Measurements from ENCODE around the gene LENEP.
"Not testable (repeated sequence)": the region's sequence is repeated elsewhere in the genome, so short reads cannot be mapped to it uniquely, and the experiment has no call there.

Gene LENEP

GRCh38 chr1:154988058-154988954 lies 5.1 kb upstream of the LENEP start:
- Histone ChIP-seq H3K4me3 (ENCODE audit: insufficient read depth, low read depth, low read length, poor library complexity, severe bottlenecking) (no peak overlapping the region), H3K27ac (ENCODE audit: insufficient read depth, low read length, poor library complexity, severe bottlenecking) (no peak overlapping the region), H3K9me3 (ENCODE audit: control insufficient read depth, low read length) (no peaks in the 10 kb centered on the region), H3K27me3 (replicated peaks; ENCODE audit: control insufficient read depth, insufficient read depth, low read length, poor library complexity, severe bottlenecking) (no peaks in the 10 kb centered on the region), H3K4me1 (ENCODE audit: control insufficient read depth, insufficient read depth, low read length, poor library complexity, severe bottlenecking) (peaks cover 12% of the 10 kb centered on the region), H3K36me3 (ENCODE audit: control insufficient read depth, insufficient read depth, low read length) (peaks cover 36% of the 10 kb centered on the region)
- no peak for DNase-seq

DNA sequence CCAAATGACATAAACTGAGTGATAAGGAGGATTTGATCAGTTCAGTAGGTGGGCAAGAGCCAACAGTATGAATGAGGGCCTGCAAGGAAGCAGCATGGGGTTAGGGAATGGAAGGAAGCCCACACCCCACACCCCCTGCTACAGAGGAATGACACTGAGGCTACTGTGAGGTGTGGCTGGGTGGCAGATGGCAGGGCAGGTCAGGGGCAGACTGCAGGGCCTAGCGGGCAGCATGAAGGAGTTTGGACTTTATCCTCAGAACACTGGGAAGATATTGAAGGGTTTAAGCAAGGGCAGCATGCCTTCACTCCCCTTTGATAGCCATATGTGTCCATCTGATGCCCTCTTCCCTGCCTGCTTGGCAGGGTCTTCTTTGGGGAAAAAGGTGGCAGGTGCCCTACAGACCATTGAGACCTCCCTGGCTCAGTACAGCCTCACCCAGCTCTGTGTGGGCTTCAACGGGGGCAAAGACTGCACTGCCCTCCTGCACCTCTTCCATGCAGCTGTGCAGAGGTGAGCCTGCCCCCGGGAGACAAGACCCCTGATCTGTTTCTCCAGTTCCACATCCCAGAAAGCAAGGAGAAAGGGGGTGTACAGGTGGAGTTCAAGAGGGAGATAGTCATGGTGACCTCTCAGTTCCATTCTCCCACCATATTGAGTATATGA lies 4.1 kb upstream of the LENEP start:
- no peak for DNase-seq
- Histone ChIP-seq H3K4me3 (ENCODE audit: insufficient read depth, low read depth, low read length, poor library complexity, severe bottlenecking) (no peak overlapping the region), H3K36me3 (ENCODE audit: control insufficient read depth, insufficient read depth, low read length) (peaks cover 36% of the 10 kb centered on the region), H3K9me3 (ENCODE audit: control insufficient read depth, low read length) (no peaks in the 10 kb centered on the region), H3K4me1 (ENCODE audit: control insufficient read depth, insufficient read depth, low read length, poor library complexity, severe bottlenecking) (peaks cover 2% of the 10 kb centered on the region), H3K27ac (ENCODE audit: insufficient read depth, low read length, poor library complexity, severe bottlenecking) (no peak overlapping the region), H3K27me3 (replicated peaks; ENCODE audit: control insufficient read depth, insufficient read depth, low read length, poor library complexity, severe bottlenecking) (no peaks in the 10 kb centered on the region)

- Histone ChIP-seq H3K4me1 (ENCODE audit: control insufficient read depth, insufficient read depth, low read length, poor library complexity, severe bottlenecking) (peaks cover 2% of the 10 kb centered on the region), H3K4me3 (ENCODE audit: insufficient read depth, low read depth, low read length, poor library complexity, severe bottlenecking) (no peak overlapping the region), H3K27me3 (replicated peaks; ENCODE audit: control insufficient read depth, insufficient read depth, low read length, poor library complexity, severe bottlenecking) (no peaks in the 10 kb centered on the region), H3K9me3 (ENCODE audit: control insufficient read depth, low read length) (no peaks in the 10 kb centered on the region), H3K36me3 (ENCODE audit: control insufficient read depth, insufficient read depth, low read length) (peaks cover 36% of the 10 kb centered on the region), H3K27ac (ENCODE audit: insufficient read depth, low read length, poor library complexity, severe bottlenecking) (no peak overlapping the region)
- DNase-seq: no peak
Observed at GRCh38 chr1:154990276-154990675, 3.1 kb upstream of the LENEP start.

- peaks cover 32% of the 10 kb centered on the region for H3K36me3 ChIP-seq (ENCODE audit: control insufficient read depth, insufficient read depth, low read length)
- peaks cover 2% of the 10 kb centered on the region for H3K4me1 ChIP-seq (ENCODE audit: control insufficient read depth, insufficient read depth, low read length, poor library complexity, severe bottlenecking)
- no peak overlapping the region for H3K4me3 ChIP-seq (ENCODE audit: insufficient read depth, low read depth, low read length, poor library complexity, severe bottlenecking)
- no peaks in the 10 kb centered on the region for H3K9me3 ChIP-seq (ENCODE audit: control insufficient read depth, low read length)
- DNase-seq: no peak
- H3K27ac ChIP-seq (ENCODE audit: insufficient read depth, low read length, poor library complexity, severe bottlenecking): no peak overlapping the region
- H3K27me3 ChIP-seq (replicated peaks; ENCODE audit: control insufficient read depth, insufficient read depth, low read length, poor library complexity, severe bottlenecking): no peaks in the 10 kb centered on the region
Observed at GRCh38 chr1:154992721-154993571, 440 bp upstream of the LENEP start.

GRCh38 chr1:154994269-154994587 lies 842 bp downstream of the LENEP start:
- no peak overlapping the region for H3K4me3 ChIP-seq (ENCODE audit: insufficient read depth, low read depth, low read length, poor library complexity, severe bottlenecking)
- H3K4me1 ChIP-seq (ENCODE audit: control insufficient read depth, insufficient read depth, low read length, poor library complexity, severe bottlenecking): peaks cover 9% of the 10 kb centered on the region
- DNase-seq: no peak
- no peak overlapping the region for H3K27ac ChIP-seq (ENCODE audit: insufficient read depth, low read length, poor library complexity, severe bottlenecking)
- no peaks in the 10 kb centered on the region for H3K9me3 ChIP-seq (ENCODE audit: control insufficient read depth, low read length)
- peaks cover 19% of the 10 kb centered on the region for H3K36me3 ChIP-seq (ENCODE audit: control insufficient read depth, insufficient read depth, low read length)
- H3K27me3 ChIP-seq (replicated peaks; ENCODE audit: control insufficient read depth, insufficient read depth, low read length, poor library complexity, severe bottlenecking): no peaks in the 10 kb centered on the region

DNA sequence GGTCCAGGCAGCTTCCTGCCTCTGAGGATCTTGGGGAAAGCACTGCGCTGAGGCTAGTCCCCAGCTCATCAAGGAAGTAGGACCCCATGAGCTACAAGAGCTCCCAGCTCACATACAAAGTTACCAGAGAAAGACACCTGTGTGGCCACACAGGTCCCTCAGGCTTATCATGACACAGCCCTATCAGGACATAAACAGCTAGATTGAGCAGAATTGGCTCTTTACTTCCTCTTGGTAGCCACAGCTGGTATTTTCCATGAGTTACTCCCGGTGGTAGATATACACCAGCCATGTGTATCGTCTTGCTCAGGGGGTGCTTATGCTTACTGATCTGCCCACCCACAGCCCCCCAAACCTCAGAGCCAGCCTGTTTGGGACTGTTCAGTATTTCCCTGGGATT lies 1.2 kb downstream of the LENEP start:
- Histone ChIP-seq H3K27me3 (replicated peaks; ENCODE audit: control insufficient read depth, insufficient read depth, low read length, poor library complexity, severe bottlenecking) (no peaks in the 10 kb centered on the region), H3K27ac (ENCODE audit: insufficient read depth, low read length, poor library complexity, severe bottlenecking) (no peak overlapping the region), H3K9me3 (ENCODE audit: control insufficient read depth, low read length) (no peaks in the 10 kb centered on the region), H3K4me1 (ENCODE audit: control insufficient read depth, insufficient read depth, low read length, poor library complexity, severe bottlenecking) (peaks cover 10% of the 10 kb centered on the region), H3K4me3 (ENCODE audit: insufficient read depth, low read depth, low read length, poor library complexity, severe bottlenecking) (no peak overlapping the region), H3K36me3 (ENCODE audit: control insufficient read depth, insufficient read depth, low read length) (peaks cover 16% of the 10 kb centered on the region)
- DNase-seq: no peak

DNA sequence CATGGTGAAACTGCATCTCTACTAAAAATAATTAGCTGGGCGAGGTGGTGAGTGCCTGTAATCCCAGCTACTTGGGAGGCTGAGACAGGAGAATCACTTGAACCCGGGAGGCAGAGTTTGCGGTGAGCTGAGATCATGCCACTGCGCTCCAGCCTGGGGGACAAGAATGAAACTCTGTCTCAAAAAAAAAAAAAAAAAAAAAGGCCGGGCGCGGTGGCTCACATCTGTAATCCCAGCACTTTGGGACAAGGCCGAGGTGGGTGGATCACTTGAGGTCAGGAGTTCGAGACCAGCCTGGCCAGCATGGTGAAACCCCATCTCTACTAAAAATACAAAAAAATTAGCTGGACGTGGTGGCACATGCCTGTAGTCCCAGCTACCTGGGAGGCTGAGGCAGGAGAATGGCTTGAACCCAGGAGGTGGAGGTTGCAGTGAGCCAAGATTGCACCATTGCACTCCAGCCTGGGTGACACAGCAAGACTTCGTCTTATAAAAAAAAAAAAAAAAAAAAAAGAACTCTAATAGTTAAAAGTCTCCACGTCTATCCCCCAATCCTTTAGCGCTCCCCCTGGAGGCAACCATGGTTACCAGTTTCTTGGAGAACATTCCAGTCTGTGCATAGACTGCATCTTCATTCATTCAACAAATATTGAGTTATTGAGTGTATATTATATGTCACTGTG lies 2.1 kb downstream of the LENEP start:
- not testable (repeated sequence) for DNase-seq; H3K36me3 ChIP-seq (ENCODE audit: control insufficient read depth, insufficient read depth, low read length); H3K27me3 ChIP-seq (replicated peaks; ENCODE audit: control insufficient read depth, insufficient read depth, low read length, poor library complexity, severe bottlenecking); H3K9me3 ChIP-seq (ENCODE audit: control insufficient read depth, low read length); H3K4me3 ChIP-seq (ENCODE audit: insufficient read depth, low read depth, low read length, poor library complexity, severe bottlenecking); H3K27ac ChIP-seq (ENCODE audit: insufficient read depth, low read length, poor library complexity, severe bottlenecking)
- H3K4me1 ChIP-seq (ENCODE audit: control insufficient read depth, insufficient read depth, low read length, poor library complexity, severe bottlenecking): peaks cover 10% of the 10 kb centered on the region

- no peaks in the 10 kb centered on the region for H3K9me3 ChIP-seq (ENCODE audit: control insufficient read depth, low read length)
- no peak overlapping the region for H3K4me3 ChIP-seq (ENCODE audit: insufficient read depth, low read depth, low read length, poor library complexity, severe bottlenecking)
- no peaks in the 10 kb centered on the region for H3K27me3 ChIP-seq (replicated peaks; ENCODE audit: control insufficient read depth, insufficient read depth, low read length, poor library complexity, severe bottlenecking)
- no peak for DNase-seq
- H3K4me1 ChIP-seq (ENCODE audit: control insufficient read depth, insufficient read depth, low read length, poor library complexity, severe bottlenecking): peaks cover 20% of the 10 kb centered on the region
- H3K27ac ChIP-seq (ENCODE audit: insufficient read depth, low read length, poor library complexity, severe bottlenecking): no peak overlapping the region
- H3K36me3 ChIP-seq (ENCODE audit: control insufficient read depth, insufficient read depth, low read length): peaks cover 4% of the 10 kb centered on the region
Observed at GRCh38 chr1:154996966-154997701, 3.7 kb downstream of the LENEP start.

DNA sequence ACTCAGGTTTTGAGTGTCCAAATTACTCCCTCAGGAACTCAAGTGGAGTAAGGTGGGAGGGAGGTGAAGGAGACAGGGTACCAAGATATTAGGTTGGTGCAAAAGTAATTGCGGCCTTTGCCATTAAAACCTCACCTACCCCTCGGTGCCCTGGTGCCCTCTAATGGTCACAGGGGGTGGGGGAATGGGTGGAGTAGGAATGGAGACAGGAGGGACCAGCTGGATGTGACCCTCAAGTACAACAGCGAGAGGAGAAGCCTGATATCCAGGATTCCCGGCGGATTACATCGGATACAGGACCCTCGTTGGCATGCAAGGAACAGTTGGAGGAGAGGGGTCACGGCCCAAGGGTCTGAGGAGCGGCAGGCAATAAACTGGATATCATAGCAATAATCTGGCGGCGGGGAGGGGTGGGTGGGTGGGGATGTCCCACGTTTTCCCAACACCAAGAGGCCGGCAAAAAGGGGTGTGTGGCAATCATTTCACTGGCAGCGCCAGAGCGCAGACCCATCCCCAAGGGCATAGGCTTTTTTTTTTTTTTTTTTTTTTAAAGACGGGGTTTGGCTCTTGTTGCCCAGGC lies 4.9 kb downstream of the LENEP start:
- Histone ChIP-seq H3K27me3 (replicated peaks; ENCODE audit: control insufficient read depth, insufficient read depth, low read length, poor library complexity, severe bottlenecking) (no peaks in the 10 kb centered on the region), H3K27ac (ENCODE audit: insufficient read depth, low read length, poor library complexity, severe bottlenecking) (no peak overlapping the region), H3K4me1 (ENCODE audit: control insufficient read depth, insufficient read depth, low read length, poor library complexity, severe bottlenecking) (peaks cover 18% of the 10 kb centered on the region), H3K4me3 (ENCODE audit: insufficient read depth, low read depth, low read length, poor library complexity, severe bottlenecking) (no peak overlapping the region), H3K9me3 (ENCODE audit: control insufficient read depth, low read length) (no peaks in the 10 kb centered on the region), H3K36me3 (ENCODE audit: control insufficient read depth, insufficient read depth, low read length) (no peaks in the 10 kb centered on the region)
- DNase-seq: no peak
